A673 (cell line): ENCODE results near the gene GNAT2. TPM values are rescaled to one million over a fixed set of nuclear protein-coding genes. Genes with fewer than 3 reads are reported as not detected.

ENCODE experiments used
- BruUV-seq: library from RNA; stranded (reverse); fragments of 400-500 nt; replicated peaks from 2 replicates; lab custom pipeline; 2021; lab: Mats Ljungman, UMichigan
- CTCF ChIA-PET: fragments of 300-600 bp; sonication (Branson Sonifier 250); formaldehyde crosslinking; loops from one replicate; lab custom pipeline; 2022; ENCODE audit warnings: antibody characterized with exemption; lab: Charles Lee
- POLR2A ChIA-PET: fragments of 300-600 bp; sonication (Branson Sonifier 250); formaldehyde crosslinking; loops from one replicate; lab custom pipeline; 2022; ENCODE audit warnings: antibody characterized with exemption; ENCODE audit not compliant: low non-redundant PET; lab: Charles Lee
- DNase-seq: peaks from one replicate; pipeline ENCODE4 v3.0.0-alpha.2; 2015; ENCODE audit warnings: low spot score
- H3K27ac ChIP-seq: fragments of 200-600 bp; sonication (generic); 2 replicates; pipeline ENCODE4 v1.5.1; 2016; ENCODE audit warnings: mixed run types, low read depth, mild to moderate bottlenecking, mixed read lengths, antibody characterized with exemption, low read length; ENCODE audit not compliant: poor library complexity, severe bottlenecking
- H3K27me3 ChIP-seq: fragments of 200-600 bp; sonication (generic); replicated peaks from 2 replicates; pipeline ENCODE4 v1.6.1; 2017; ENCODE audit warnings: mixed run types, low read depth, mild to moderate bottlenecking, mixed read lengths, antibody characterized with exemption, low read length; ENCODE audit not compliant: insufficient read depth, poor library complexity
- H3K36me3 ChIP-seq: fragments of 200-600 bp; sonication (generic); 2 replicates; pipeline ENCODE4 v1.6.1; 2016; ENCODE audit warnings: mixed run types, mild to moderate bottlenecking, mixed read lengths, antibody characterized with exemption, low read length; ENCODE audit not compliant: insufficient read depth, poor library complexity, severe bottlenecking
- H3K4me1 ChIP-seq: fragments of 200-600 bp; sonication (generic); 2 replicates; pipeline ENCODE4 v1.6.1; 2017; ENCODE audit warnings: mixed run types, mild to moderate bottlenecking, mixed read lengths, antibody characterized with exemption, low read length; ENCODE audit not compliant: insufficient read depth, poor library complexity, severe bottlenecking
- H3K4me3 ChIP-seq: fragments of 200-600 bp; sonication (generic); 2 replicates; pipeline ENCODE4 v1.5.1; 2016; ENCODE audit warnings: low read depth, mixed run types, mild to moderate bottlenecking, mixed read lengths, low read length; ENCODE audit not compliant: poor library complexity, severe bottlenecking
- H3K9me3 ChIP-seq: fragments of 200-600 bp; sonication (generic); 2 replicates; pipeline ENCODE4 v1.6.1; 2016; ENCODE audit warnings: mixed run types, low read depth, mild to moderate bottlenecking, mixed read lengths, antibody characterized with exemption, low read length; ENCODE audit not compliant: poor library complexity, severe bottlenecking
- EZH2 ChIP-seq: fragments of 200-600 bp; sonication (generic); IDR thresholded peaks from 2 replicates; pipeline ENCODE4 v1.6.1; 2017; ENCODE audit warnings: borderline replicate concordance, low read depth, mild to moderate bottlenecking, mixed read lengths, antibody characterized with exemption, low read length; ENCODE audit not compliant: poor library complexity, severe bottlenecking
- intact Hi-C: fragments of 100-400 bp; cut with micrococcal nuclease; formaldehyde crosslinking; loops from one replicate; pipeline ENCODE4 v1.10.0; 2022; ENCODE audit not compliant: unreplicated experiment
- total RNA-seq: library from RNA; stranded (reverse); gene quantifications from 2 replicates; pipeline ENCODE4 v1.2.3, GENCODE V29; 2021
- TF ChIP-seq, protein P1 (sequence below): fragments of 300-800, 200-600 bp; sonication (generic); conservative IDR thresholded peaks from 2 replicates; pipeline ENCODE4 v1.5.1; 2017; ENCODE audit warnings: low read depth, mild to moderate bottlenecking, antibody characterized with exemption, low read length, moderate library complexity, mixed read lengths

Gene GNAT2
- total RNA-seq, 1 experiment from 2014 or later, result not detected

DNA sequence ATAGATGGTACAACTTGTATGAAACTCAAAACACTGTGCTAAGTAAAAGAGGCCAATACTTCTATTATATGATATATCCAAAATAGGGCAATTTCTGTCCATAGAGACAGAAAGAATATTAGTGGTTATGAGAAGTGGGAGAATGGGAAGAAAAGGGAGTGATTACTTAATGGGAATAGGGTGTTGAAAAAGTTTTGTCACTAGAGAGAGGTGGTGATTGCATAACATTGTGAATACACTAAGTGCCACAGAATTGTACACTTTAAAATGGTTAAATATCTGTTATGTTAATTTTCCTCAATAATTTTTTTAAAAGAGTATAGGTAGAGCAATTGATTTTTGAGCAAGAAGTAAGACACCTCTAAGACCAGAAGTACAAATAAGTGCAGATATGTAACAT, 29.7 kb downstream of the GNAT2 start:
- CTCF ChIA-PET, result no interaction called here
- POLR2A ChIA-PET, result no interaction called here
- Histone ChIP-seq H3K4me3 (no peak overlapping the region), H3K9me3 (no peaks in the 10 kb centered on the region), H3K4me1 (peaks cover under 1% of the 10 kb centered on the region), H3K27ac (no peak overlapping the region), H3K36me3 (peaks cover 82% of the 10 kb centered on the region), H3K27me3 (no peaks in the 10 kb centered on the region)
- no peak for DNase-seq
- no peak for TF ChIP-seq EZH2
- TF ChIP-seq, protein P1, sequence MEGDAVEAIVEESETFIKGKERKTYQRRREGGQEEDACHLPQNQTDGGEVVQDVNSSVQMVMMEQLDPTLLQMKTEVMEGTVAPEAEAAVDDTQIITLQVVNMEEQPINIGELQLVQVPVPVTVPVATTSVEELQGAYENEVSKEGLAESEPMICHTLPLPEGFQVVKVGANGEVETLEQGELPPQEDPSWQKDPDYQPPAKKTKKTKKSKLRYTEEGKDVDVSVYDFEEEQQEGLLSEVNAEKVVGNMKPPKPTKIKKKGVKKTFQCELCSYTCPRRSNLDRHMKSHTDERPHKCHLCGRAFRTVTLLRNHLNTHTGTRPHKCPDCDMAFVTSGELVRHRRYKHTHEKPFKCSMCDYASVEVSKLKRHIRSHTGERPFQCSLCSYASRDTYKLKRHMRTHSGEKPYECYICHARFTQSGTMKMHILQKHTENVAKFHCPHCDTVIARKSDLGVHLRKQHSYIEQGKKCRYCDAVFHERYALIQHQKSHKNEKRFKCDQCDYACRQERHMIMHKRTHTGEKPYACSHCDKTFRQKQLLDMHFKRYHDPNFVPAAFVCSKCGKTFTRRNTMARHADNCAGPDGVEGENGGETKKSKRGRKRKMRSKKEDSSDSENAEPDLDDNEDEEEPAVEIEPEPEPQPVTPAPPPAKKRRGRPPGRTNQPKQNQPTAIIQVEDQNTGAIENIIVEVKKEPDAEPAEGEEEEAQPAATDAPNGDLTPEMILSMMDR, result no peak
- intact Hi-C loops, result no loop called here
- BruUV-seq, result no TSS peak

DNA sequence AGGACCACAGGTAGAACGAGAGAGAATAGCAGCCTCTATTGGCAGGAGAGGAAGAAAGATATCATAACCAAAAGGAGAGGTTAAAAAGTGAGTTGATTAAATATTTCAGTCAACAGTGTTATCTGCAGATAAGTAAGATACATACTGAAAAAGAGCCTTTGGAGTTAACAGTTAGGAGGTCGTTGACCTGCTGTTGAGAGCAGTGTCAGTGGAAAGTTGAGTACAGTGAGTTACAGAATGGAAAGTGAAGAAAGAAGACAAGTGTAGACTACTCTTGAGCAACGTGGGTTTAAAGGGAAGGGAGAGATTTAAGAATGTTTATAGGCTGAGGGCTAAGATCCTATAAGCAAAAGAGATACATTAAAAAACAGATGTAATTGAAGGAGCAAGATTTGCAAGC, 30.2 kb downstream of the GNAT2 start:
- intact Hi-C loops, result no loop called here
- Histone ChIP-seq H3K27me3 (no peaks in the 10 kb centered on the region), H3K9me3 (no peaks in the 10 kb centered on the region), H3K27ac (no peak overlapping the region), H3K4me3 (no peak overlapping the region), H3K4me1 (no peaks in the 10 kb centered on the region), H3K36me3 (peaks cover 83% of the 10 kb centered on the region)
- no peak for DNase-seq
- CTCF ChIA-PET, result no interaction called here
- no peak for TF ChIP-seq EZH2
- TF ChIP-seq, protein P1, result no peak
- POLR2A ChIA-PET, result no interaction called here
- BruUV-seq, result no TSS peak

DNA sequence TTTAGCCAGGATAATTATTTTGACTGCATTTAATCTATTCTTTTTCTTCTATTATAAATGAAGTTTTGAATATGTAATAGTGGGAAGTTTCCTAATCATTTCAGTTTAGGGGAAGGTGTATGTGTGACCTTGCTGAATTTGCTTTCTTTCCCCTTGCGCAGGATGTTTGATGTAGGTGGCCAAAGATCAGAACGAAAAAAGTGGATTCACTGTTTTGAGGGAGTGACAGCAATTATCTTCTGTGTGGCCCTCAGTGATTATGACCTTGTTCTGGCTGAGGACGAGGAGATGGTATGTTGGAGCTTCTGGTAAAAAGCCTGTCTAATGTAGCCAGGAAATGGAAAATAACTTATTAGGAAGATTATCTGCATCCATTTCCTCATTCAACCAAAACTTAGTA, 33.4 kb downstream of the GNAT2 start:
- no peaks in the 10 kb centered on the region for H3K9me3 ChIP-seq
- no peak overlapping the region for H3K4me3 ChIP-seq
- no peaks in the 10 kb centered on the region for H3K27me3 ChIP-seq
- ChIA-PET POLR2A (no interaction called here), CTCF (no interaction called here)
- no peak for TF ChIP-seq EZH2
- intact Hi-C loops, result no loop called here
- no TSS peak for BruUV-seq
- peaks cover 78% of the 10 kb centered on the region for H3K36me3 ChIP-seq
- no peak for DNase-seq
- no peak overlapping the region for H3K27ac ChIP-seq
- H3K4me1 ChIP-seq, result no peaks in the 10 kb centered on the region

DNA sequence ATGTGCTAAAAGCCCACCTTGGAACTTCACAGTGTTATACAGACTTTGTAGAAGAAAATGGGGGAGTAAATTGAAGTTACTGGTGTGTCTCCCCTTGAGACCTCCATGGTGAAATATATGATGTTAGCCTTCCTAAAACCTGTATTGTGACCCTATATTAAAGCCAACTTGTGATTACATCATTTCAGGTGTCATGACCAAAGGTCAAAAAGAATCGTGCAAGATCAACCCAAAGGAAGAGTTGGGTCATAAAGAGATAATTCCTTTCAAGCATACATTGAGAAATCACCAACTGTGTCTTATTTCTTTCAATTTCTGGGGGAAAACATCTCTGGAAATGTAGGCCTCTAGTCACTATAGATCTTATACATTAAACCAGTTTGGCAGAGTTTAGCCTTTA, 34.6 kb downstream of the GNAT2 start:
- POLR2A ChIA-PET, result no interaction called here
- H3K36me3 ChIP-seq, result peaks cover 77% of the 10 kb centered on the region

More for the DNA sequence above, 34.6 kb downstream of the GNAT2 start:
- TSS peak; percentile 2 for BruUV-seq
- CTCF ChIA-PET, result no interaction called here
- TF ChIP-seq, protein P1, result no peak
- TF ChIP-seq EZH2, result no peak
- no peak overlapping the region for H3K4me3 ChIP-seq
- no peaks in the 10 kb centered on the region for H3K9me3 ChIP-seq
- intact Hi-C loops, result no loop called here
- H3K4me1 ChIP-seq, result no peaks in the 10 kb centered on the region
- no peaks in the 10 kb centered on the region for H3K27me3 ChIP-seq
- no peak overlapping the region for H3K27ac ChIP-seq
- no peak for DNase-seq
